M059J (cell line): Measurements from ENCODE around the gene GLUL. TPM values are rescaled to one million over a fixed set of nuclear protein-coding genes. Genes with fewer than 3 reads are reported as not detected.

Experiments
- DNase-seq: peaks from one replicate; pipeline ENCODE4 v3.0.0-alpha.2; 2012; ENCODE audit warnings: low read depth
- total RNA-seq: library from RNA; depleted of rRNA; stranded (reverse); fragments of >200 nt; shearing (Covaris generic); gene quantifications from 2 replicates; pipeline ENCODE4 v1.2.3, GENCODE V29; 2014

GLUL gene
- total RNA-seq, 1 experiment from 2014 or later = 390 TPM

GRCh38 chr1:182368358-182368757, 23.2 kb downstream of the GLUL start:
- DNase-seq = no peak

GRCh38 chr1:182367926-182368325, 23.7 kb downstream of the GLUL start:
- DNase-seq = no peak

GRCh38 chr1:182366596-182366995, 25.0 kb downstream of the GLUL start:
- DNase-seq = peak; percentile 46

- no peak for DNase-seq
Observed at GRCh38 chr1:182359645-182360044, 31.9 kb downstream of the GLUL start.

- no peak for DNase-seq
Observed at GRCh38 chr1:182357913-182358312, 33.7 kb downstream of the GLUL start.

GRCh38 chr1:182357171-182357570, 34.4 kb downstream of the GLUL start:
- no peak for DNase-seq

- no peak for DNase-seq
Observed at GRCh38 chr1:182355723-182356098, 35.9 kb downstream of the GLUL start.

GRCh38 chr1:182351790-182352364, 39.7 kb downstream of the GLUL start:
- no peak for DNase-seq

GRCh38 chr1:182350839-182351238, 40.8 kb downstream of the GLUL start:
- no peak for DNase-seq

- DNase-seq = no peak
Observed at GRCh38 chr1:182348961-182349747, 42.4 kb downstream of the GLUL start.

GRCh38 chr1:182347019-182347418, 44.6 kb downstream of the GLUL start:
- no peak for DNase-seq

GRCh38 chr1:182340233-182341058, 51.1 kb downstream of the GLUL start:
- DNase-seq = peak; percentile 62

- DNase-seq = no peak
Observed at GRCh38 chr1:182339684-182340083, 51.9 kb downstream of the GLUL start.

GRCh38 chr1:182338806-182339370, 52.7 kb downstream of the GLUL start:
- DNase-seq = no peak

- no peak for DNase-seq
Observed at GRCh38 chr1:182337736-182338571, 53.6 kb downstream of the GLUL start.

GRCh38 chr1:182335771-182336566, 55.6 kb downstream of the GLUL start:
- no peak for DNase-seq

- peak; percentile 6 for DNase-seq
Observed at GRCh38 chr1:182333071-182333571, 58.5 kb downstream of the GLUL start.

GRCh38 chr1:182332261-182333060, 59.1 kb downstream of the GLUL start:
- DNase-seq = no peak
